Aorta (tissue), 5 donors: ENCODE results near the gene HIC2. TPM values are rescaled to one million over a fixed set of nuclear protein-coding genes. Genes with fewer than 3 reads are reported as not detected.
"Not testable (repeated sequence)": the region's sequence is repeated elsewhere in the genome, so short reads cannot be mapped to it uniquely, and the experiment has no call there.

Experiments
- ATAC-seq: fragments of 200-7000 bp; cut with Tn5 transposase; one replicate; pipeline ENCODE4 v1.9.1; 2022; ENCODE audit warnings: moderate library complexity; ENCODE audit not compliant: low FRiP score
- DNase-seq, 2 donors: peaks; one replicate each; pipeline ENCODE4 v3.0.0-alpha.2; 2020
- H3K27ac ChIP-seq, 2 donors: one replicate each; pipeline ENCODE4 v1.5.1; 2013; ENCODE audit warnings: low read length in 2 of 2, mild to moderate bottlenecking in 2 of 2, moderate library complexity in 2 of 2, control low read depth in 1 of 2, inconsistent platforms in 1 of 2, low read depth in 1 of 2
- H3K27me3 ChIP-seq, 2 donors: one replicate each; pipeline ENCODE4 v1.6.1; 2013; ENCODE audit warnings: control low read depth in 1 of 2, low read length in 1 of 2, mild to moderate bottlenecking in 1 of 2, moderate library complexity in 1 of 2; ENCODE audit not compliant: insufficient read depth in 2 of 2, control insufficient read depth in 1 of 2
- H3K36me3 ChIP-seq, 2 donors: one replicate each; pipeline ENCODE4 v1.6.1; 2013; ENCODE audit warnings: control low read depth in 1 of 2, low read length in 1 of 2, mild to moderate bottlenecking in 1 of 2; ENCODE audit not compliant: insufficient read depth in 2 of 2, control insufficient read depth in 1 of 2
- H3K4me1 ChIP-seq, 2 donors: one replicate each; pipeline ENCODE4 v1.6.1; 2013; ENCODE audit warnings: low read length in 2 of 2, control low read depth in 1 of 2, mild to moderate bottlenecking in 1 of 2, moderate library complexity in 1 of 2; ENCODE audit not compliant: insufficient read depth in 2 of 2, control insufficient read depth in 1 of 2
- H3K4me3 ChIP-seq, 2 donors: one replicate each; pipeline ENCODE4 v1.5.1; 2013; ENCODE audit warnings: low read length in 2 of 2, control low read depth in 1 of 2, mild to moderate bottlenecking in 1 of 2
- H3K9me3 ChIP-seq: one replicate; pipeline ENCODE4 v1.6.1; 2013; ENCODE audit warnings: mild to moderate bottlenecking, low read length; ENCODE audit not compliant: control insufficient read depth
- WGBS, 2 donors: extraction: QIAGEN DNeasy Blood & Tissue Kit; methylation state at CpG; one replicate each; pipeline ENCODE4 v1.1.7; 2013; 5-methylcytosine and 5-hydroxymethylcytosine counted together
- intact Hi-C, 2 donors: fragments of 100-400 bp; cut with DNase I; formaldehyde crosslinking; loops; one replicate each; pipeline versions ENCODE4 v1.14.2 to v1.15.0; 2022
- polyA plus RNA-seq, 2 donors: library from polyadenylated mRNA; stranded (reverse); fragments of 200-250 nt; gene quantifications; one replicate each; pipeline ENCODE4 v1.2.3, GENCODE V29; 2013
- total RNA-seq, 2 donors: library from RNA; stranded (reverse); fragmentation: NEBNext Ultra II Directional; extraction: Animal tissue kit (Norgen Biotek cat#: 25700); gene quantifications; one replicate each; pipeline ENCODE4 v1.2.1, GENCODE V29; 2021
- donor health status: healthy with polysubstance abuse.
- donor health status: Bipolar disorder and iron deficiency.
- donor health status: DM: no; HTN: no; CAD: no.
- donor health status: DM: no; HTN: no; CAD: no.
- donor health status: DM: yes; HTN: yes; CAD: no.

Gene HIC2
- total and polyA plus RNA-seq, 4 donors, result 0.38 to 5.4 (median 2.9) TPM

DNA sequence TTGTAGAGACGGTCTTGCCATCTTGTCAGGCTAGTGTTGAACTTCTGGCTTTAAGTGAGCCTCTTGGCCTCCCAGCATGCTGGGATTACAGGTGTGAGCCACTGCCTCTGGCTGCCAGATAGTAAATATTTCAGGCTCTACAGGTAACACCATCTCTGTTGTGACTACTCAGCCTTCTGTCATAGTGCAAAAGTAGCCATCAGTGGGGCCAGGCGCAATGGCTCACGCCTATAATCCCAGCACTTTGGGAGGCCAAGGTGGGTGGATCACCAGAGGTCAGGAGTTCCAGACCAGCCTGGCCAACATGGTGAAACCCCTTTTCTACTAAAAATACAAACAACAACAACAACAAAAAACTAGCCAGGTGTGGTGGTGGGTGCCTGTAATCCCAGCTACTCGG, 35.5 kb downstream of the HIC2 start:
- H3K9me3 ChIP-seq, intact Hi-C loops, H3K4me3 ChIP-seq, H3K27me3 ChIP-seq, ATAC-seq, H3K27ac ChIP-seq, DNase-seq, H3K4me1 ChIP-seq, H3K36me3 ChIP-seq: not testable (repeated sequence)
- WGBS, 2 donors, result 94 to 95% methylated on average over 4 of the region's 4 CpGs

DNA sequence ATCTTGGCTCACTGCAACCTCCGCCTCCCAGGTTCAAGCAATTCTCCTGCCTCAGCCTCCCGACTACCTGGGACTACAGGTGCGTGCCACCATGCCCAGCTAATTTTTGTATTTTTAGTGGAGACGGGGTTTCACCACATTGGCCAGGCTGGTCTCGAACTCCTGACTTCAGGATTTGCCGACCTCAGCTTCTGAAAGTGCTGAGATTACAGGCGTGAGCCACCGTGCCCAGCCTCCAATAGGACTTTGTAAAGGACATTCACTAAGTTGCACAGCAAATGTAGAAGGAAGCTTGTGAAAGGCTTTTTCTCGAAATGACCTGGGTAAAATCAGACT, 37.8 kb downstream of the HIC2 start:
- 92 to 94% methylated on average over 9 of the region's 9 CpGs for WGBS, 2 donors
- H3K4me1 ChIP-seq, H3K36me3 ChIP-seq, H3K9me3 ChIP-seq, H3K27me3 ChIP-seq, intact Hi-C loops, ATAC-seq, H3K27ac ChIP-seq, H3K4me3 ChIP-seq: not testable (repeated sequence)
- DNase-seq, result peak in 1 of 2 donors; percentile 38

DNA sequence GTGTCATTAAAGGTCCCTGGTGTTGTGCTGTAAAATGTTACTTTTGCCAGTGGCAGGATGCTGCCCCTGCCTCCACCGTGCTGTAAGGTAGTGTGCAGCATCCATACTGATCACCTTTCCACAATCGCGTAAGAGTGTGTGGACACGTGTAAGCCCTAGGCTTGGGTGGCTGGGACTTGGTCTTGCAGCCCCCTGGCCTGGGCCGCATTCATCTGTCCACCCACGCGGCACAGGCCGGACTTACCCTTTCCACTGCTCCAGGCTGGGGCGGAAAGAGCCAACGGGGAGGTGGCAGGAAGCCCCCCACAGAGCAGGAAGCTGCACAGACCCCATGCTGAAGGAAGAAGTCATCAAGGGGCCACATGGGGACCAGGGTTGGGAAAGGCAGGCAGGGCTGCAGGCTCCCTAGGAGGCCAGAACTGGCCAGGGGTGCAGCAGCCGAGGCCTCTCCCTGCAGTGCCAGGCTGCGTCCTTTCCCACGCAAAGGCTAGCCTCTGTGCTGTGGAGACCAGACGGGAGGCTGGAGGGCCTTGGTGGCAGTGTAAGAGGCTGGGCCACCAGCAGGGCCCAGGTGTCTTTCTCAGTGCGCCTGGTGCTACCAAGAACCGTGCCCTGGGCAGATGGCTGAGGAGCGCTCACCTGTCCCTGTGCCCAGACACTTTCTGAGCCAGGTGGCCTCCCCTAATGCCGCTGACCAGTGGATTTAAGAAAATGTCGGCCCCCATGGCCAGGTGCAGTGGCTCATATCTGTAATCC, 38.3 kb downstream of the HIC2 start:
- no peaks in the 10 kb centered on the region for H3K36me3 ChIP-seq
- H3K27me3 ChIP-seq, result no peaks in the 10 kb centered on the region
- 91 to 93% methylated on average over 19 of the region's 19 CpGs for WGBS, 2 donors
- intact Hi-C loops, result no loop called here
- DNase-seq (peak in 1 of 2 donors; percentile 66), ATAC-seq (no peak)
- no peak overlapping the region for H3K27ac ChIP-seq
- H3K4me1 ChIP-seq, result no peaks in the 10 kb centered on the region
- H3K4me3 ChIP-seq, result no peak overlapping the region
- H3K9me3 ChIP-seq, result no peaks in the 10 kb centered on the region

DNA sequence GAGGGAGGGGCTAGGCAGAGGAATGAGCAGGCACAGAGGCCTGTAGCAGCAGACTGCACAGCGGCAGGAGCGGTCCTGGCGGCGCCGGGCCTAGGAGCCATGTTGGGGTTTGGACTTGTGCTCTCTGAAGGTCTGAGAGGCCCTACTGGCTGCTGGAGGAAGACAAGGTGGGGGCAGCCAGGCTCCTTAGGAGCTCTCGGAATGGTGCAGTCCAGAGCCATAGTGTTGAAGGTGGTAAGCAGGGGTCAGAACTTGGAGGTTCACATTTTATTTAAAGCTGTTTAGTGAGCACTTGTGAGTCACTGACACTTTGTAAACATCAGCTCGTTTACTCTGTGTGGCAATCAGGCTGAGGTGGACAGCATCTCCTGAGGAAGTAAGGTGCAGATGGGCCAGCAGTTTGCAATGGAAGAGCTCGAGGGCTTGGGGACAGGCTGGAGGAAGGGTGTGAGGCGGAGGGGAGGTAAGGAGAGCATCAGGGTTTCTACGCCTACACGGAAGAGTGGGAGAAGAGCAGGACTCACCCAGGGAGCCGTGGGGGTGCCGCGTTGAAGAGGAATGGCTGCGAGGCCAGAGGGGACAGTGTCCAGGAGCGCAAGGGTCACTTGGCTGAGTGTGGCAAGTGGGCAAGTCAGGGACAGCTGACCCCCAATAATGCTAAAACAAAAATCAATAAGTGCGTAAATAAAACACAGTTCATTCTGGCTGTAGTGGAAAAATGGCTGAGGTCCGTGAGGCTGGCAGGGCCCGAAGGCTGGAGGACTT, 40.0 kb downstream of the HIC2 start:
- no peaks in the 10 kb centered on the region for H3K27me3 ChIP-seq
- intact Hi-C loops, result no loop called here
- no peak overlapping the region for H3K4me3 ChIP-seq
- H3K27ac ChIP-seq, result no peak overlapping the region
- H3K36me3 ChIP-seq, result no peaks in the 10 kb centered on the region
- no peaks in the 10 kb centered on the region for H3K4me1 ChIP-seq
- H3K9me3 ChIP-seq, result no peaks in the 10 kb centered on the region
- 93 to 94% methylated on average over 19 of the region's 19 CpGs for WGBS, 2 donors
- DNase-seq (peak in 1 of 2 donors; percentile 44), ATAC-seq (no peak)

DNA sequence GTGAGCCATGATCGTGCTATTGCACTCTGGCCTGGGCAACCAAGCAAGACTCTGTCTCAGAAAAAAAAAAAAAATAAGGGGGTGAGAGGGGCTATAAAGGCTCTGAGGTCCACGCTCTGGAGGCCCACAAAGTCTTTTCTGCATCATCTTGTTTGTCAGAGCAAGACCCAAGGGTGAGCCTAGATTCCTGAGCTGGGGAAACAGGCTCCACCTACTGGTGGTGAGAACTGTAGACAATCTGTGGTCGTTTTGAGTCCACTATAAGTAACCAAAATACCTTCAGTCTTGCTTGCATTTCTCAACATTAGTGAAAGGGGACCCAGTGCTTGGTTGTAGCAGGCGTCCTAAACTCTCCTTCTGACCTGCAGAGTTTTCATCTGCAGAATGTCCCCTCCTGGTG, 45.5 kb downstream of the HIC2 start:
- H3K4me1 ChIP-seq, H3K27ac ChIP-seq, H3K27me3 ChIP-seq, ATAC-seq, H3K9me3 ChIP-seq, DNase-seq, H3K36me3 ChIP-seq, intact Hi-C loops, H3K4me3 ChIP-seq: not testable (repeated sequence)
- 90 to 91% methylated on average over 1 of the region's 4 CpGs for WGBS, 2 donors

DNA sequence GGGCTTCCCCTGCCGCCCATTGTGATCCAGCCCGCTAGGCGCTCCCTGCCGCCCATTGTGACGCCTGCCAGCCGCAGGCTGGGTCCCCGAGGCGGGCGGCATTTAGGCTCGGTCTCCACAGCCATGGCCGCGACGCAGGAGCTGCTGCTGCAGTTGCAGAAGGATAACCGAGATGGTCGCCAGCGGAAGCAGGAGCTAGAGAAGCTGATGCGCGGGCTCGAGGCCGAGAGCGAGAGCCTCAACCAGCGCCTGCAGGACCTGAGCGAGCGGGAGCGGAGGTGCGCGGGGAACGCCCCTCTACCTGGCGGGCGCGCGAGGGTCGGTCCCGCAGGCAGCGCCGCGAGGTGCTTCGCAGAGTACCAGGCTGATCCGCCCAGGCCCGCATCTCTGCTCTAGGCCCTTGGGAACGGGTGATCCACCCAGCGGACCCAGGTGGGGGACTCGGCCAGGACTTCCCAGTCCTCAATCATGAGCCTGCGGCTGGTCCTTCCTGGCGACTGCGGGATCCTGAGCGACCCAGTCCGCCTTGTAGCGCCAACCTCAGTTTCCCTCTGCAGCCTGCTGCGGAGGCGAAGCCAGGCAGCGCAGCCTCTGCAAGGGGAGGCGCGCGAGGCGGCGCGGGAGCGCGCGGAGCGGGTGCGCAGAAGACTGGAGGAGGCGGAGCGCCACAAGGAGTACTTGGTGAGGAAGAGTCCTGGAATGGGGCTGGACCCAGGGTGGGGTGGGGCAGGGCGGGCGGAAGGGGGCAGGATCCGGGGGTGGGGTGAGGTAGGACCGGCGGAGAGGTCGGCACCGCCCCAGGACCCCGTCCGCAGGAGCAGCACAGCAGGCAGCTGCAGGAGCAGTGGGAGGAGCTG, 50.4 kb downstream of the HIC2 start, which contains the start of gene TMEM191C:
Gene TMEM191C, plus strand, starts transcription at position 51 of the 857 bp plus-strand sequence. Its CDS starts 73 bp downstream, at position 124.
- intact Hi-C loops, result not testable (repeated sequence)
- ATAC-seq, result peak; percentile 66
- WGBS, 2 donors, result 1% methylated on average over 24 of the region's 74 CpGs; no CpG with 5 or more reads in 1 of the 2 donors

DNA sequence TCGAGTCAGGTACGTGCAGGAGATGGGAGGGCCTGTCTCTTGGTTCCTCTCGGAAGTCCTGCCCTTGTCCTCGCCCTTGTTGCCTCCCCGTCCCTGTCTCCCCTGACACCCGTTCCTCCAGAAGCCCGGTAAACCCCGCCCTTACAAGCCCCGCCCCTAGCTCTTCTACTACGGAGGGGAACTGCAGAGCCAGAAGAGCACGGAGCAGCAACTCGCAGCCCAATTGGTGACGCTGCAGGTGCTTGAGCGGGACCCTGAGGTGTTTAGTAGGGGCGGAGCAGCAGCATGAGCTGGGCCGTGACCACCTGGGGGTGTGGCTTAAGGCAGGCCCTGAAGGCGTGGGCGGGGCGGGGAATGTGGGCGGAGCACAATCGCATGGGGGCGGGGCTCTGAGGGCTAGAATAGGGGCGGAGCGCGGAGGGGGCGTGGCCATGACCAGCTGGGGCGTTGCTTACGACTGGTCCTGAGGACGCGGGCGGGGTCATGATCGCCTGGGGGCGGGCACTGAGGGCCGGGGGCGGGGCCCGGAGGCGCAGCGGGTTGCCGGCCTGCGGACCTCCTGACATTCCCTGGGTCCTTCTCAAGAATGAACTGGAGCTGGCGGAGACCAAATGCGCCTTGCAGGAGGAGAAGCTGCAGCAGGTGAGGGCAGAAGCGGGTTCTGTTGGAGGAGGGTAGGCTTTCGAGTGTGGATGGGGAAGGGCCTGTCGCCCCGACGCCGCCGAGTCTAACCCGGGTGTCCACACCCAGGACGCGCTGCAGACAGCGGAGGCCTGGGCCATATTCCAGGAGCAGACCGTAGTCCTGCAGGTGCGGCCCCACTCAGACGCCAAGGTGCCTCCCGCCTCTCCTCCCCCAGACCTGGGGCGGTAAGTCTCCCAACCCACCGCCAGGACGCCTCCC, 51.3 kb downstream of the HIC2 start:
- H3K27me3 ChIP-seq, H3K9me3 ChIP-seq, H3K4me1 ChIP-seq, H3K27ac ChIP-seq, H3K36me3 ChIP-seq, intact Hi-C loops, H3K4me3 ChIP-seq: not testable (repeated sequence)
- peak; percentile 94 to 96 for DNase-seq
- ATAC-seq, result peak; percentile 98
- whole genome bisulfite sequencing, 2 donors, result 0 to 2% methylated on average over 7 to 23 of the region's 60 CpGs

More for the DNA sequence above, 50.4 kb downstream of the HIC2 start, which contains the start of gene TMEM191C:
- not testable (repeated sequence) for H3K27me3 ChIP-seq, H3K36me3 ChIP-seq, H3K4me3 ChIP-seq, H3K27ac ChIP-seq, H3K4me1 ChIP-seq, DNase-seq, H3K9me3 ChIP-seq
